ENCODE results near the gene OR4D6.
"Not testable (repeated sequence)": the region's sequence is repeated elsewhere in the genome, so short reads cannot be mapped to it uniquely, and the experiment has no call there.

The OR4D6 gene

GRCh38 chr11:59456661-59457060 is at the start of gene OR4D6:
TSS of gene OR4D6 (plus strand) at chr11:59456961. CDS start at chr11:59456961, 0 bp downstream.
- no peak for DNase-seq (ENCODE audit: low spot score)

GRCh38 chr11:59413646-59414045 is 43.1 kb upstream of the OR4D6 start:
- DNase-seq (ENCODE audit: low spot score), result no peak

- no peak for DNase-seq (ENCODE audit: low spot score)
Measured at GRCh38 chr11:59415111-59415510, 41.6 kb upstream of the OR4D6 start.

DNA sequence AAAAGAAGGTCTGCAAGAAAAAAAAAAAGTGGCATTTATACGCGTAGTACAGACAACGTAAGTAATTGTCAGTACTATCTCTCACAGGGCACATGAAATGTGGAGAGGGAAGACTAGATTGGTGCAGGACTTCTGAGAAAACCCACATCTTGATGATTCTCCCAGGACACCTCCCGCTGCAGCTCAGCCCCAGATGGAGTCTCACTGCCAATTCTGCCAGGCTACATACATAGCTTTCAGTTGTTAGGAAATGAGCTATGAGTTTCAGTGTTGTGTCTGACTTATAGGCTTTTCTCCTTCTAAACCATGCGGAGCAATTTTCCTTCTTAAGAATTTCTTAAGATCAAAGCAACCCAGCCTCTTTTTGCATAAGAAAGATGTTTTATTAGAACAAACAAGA is 40.1 kb upstream of the OR4D6 start:
- no peak for DNase-seq (ENCODE audit: low spot score)

DNA sequence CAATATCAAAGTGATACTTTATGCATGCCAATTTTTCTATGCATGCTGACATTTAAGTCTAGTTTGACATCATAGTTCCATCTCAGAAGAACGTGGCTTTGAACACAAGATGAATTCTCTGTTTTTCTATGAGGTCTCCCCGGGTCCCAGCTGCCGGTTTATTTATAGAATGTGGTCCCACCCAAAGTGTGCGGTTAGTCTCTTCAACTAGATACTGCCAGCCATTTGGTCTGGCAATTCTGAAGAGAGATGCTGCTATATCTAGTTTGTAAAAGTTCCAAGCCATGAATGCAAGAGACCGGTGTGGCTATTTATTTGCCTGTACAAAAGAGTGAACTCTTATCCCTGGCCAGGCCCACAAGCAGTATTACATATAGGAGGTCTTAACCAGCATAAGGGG is 39.7 kb upstream of the OR4D6 start:
- DNase-seq (ENCODE audit: low spot score), result no peak

- no peak for DNase-seq (ENCODE audit: low spot score)
Measured at GRCh38 chr11:59418156-59418555, 38.6 kb upstream of the OR4D6 start.

DNA sequence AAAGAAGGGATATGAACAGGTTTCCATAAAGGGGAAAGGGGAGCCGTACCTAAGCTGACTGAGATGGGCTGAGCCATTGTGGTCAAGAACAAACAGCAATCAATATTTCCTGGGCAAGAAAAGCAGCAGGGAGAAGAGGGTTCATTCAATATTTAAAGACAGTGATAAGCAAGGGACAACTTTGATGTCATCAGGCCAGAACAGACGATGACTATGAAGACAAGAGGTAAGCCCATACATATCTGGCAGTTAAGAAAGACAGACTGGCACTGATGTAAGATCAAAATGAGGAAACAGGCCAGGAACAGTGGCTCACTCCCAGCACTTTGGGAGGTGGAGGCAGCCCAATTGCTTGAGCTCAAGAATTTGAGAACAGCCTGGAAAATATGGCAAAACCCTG is 32.9 kb upstream of the OR4D6 start:
- no peak for DNase-seq (ENCODE audit: low spot score)

DNA sequence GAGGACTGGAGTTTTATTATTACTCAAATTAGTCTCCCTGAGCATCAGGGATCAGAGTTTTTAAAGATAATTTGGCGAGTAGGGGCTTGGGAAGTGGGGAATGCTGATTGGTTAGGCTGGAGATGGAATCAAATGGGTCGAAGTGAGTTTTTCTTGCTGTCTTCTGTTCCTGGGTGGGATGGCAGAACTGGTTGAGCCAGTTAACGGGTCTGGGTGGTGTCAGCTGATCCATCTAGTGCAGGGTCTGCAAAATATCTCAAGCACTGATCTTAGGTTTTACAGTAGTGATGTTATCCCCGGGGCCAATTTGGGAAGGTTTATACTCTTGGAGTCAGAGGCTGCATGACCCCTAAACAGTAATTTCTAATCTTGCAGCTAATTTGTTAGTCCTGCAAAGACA is 31.6 kb upstream of the OR4D6 start:
- no peak for DNase-seq (ENCODE audit: low spot score)

- no peak for DNase-seq (ENCODE audit: low spot score)
Measured at GRCh38 chr11:59426361-59427067, 30.2 kb upstream of the OR4D6 start, which contains the start of gene OR5A2. TSS of gene OR5A2 (minus strand) at chr11:59426413. CDS start at chr11:59422953, 3,460 bp downstream.

DNA sequence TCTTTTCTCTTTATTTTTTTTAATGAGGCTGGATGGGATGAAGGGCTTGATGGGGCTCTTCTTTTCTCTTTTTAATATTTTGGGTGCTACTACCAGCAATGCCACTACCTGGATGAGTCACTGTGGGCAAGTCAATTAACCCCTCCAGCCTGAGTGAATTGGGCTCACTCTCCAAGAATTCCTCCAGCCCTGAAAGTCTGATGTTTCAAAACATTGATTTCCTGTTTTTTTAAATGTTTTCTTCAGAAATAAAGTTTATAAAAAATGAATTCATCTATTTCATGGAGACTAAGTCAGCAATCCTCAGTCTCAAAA is 29.7 kb upstream of the OR4D6 start:
- no peak for DNase-seq (ENCODE audit: low spot score)

DNA sequence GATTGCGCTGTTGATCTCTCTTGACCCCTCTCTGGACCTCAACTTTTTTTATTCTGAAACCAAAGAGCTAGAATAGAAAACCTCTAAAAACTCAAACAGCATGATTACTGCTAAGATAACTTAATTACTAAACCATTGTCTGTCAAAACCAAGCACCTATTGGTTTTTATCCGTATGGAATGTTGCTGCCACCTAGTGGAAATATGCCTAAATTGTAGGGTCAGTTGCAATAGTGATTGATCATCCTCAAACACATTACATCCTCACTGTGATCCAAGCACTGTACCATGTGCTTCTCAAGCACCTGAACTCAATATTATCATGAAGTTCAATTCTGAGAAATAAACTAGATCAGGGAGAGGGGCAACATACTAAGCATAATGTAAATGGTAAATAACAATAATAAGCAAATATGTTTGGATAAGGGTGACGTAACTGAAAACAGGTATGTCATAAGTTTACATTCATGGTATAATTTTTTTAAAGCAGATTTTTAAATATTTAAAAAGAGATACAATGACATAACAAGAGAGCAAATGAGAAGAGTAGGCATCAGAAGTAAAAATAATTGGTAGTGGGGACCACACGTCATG is 26.7 kb upstream of the OR4D6 start:
- peak; percentile 54 for DNase-seq (ENCODE audit: low spot score)

DNA sequence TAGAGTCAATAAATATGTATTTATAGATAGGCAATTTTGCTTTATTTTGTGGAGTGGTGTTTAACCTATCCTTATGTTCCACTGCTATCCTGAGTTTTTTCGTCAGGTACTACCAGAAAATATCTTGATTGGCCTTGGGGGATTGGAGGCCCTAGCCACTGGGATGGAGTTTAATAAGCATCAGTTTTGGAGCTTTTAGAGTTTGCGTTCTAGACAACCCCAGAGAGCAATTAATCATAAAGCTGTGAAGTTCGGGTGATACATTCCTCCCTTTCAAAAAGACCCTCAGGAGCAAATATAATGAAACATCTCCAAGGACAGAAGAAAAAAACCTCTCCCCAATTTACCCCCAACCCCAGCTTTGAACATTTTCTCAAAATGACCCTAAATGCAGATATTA is 20.6 kb upstream of the OR4D6 start, which contains the start of gene OR5A1:
Gene OR5A1 (plus strand): TSS at position 301 of the 400 bp plus-strand sequence. CDS start 6,700 bp downstream, outside the sequence.
- no peak for DNase-seq (ENCODE audit: low spot score)

GRCh38 chr11:59437770-59438169 is 19.0 kb upstream of the OR4D6 start:
- no peak for DNase-seq (ENCODE audit: low spot score)

- not testable (repeated sequence) for DNase-seq (ENCODE audit: low spot score)
Measured at GRCh38 chr11:59445624-59446023, 11.1 kb upstream of the OR4D6 start.

DNA sequence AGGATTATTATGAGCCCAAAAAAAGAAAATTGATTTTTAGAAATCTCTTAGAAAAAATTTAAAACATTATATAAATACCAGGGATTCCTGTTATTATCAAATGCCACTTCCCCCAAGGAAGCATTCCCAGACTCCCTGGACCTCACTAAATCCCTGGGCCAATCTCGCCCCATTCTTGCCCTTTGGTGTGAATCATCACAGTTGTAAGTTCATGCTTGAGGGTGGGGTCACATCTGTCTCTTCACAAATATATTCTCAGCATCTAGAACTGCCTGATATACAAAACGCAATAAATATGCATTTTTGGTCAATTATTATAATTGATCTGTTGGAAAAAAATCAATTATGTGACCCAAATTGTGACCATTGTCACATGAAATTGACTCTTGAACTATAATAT is 8.3 kb upstream of the OR4D6 start:
- no peak for DNase-seq (ENCODE audit: low spot score)

DNA sequence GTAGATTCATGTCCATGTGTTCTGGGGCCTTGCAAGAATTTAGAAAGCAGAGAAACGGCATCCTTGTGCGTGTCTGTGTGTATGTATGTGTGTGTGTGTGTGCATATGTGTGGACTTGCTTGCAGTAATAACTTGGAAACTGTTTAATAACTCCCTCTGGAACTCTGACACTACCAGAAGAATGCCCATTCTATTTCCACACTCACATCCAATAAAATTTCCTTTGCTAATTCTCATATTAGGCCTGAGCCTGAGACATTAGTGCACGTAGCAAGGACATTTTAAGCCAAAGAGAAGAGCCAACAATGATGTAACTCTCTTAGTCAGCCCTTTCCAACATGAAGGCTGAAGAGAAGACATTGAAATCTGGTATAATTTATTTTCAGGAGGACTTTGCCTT is 3.2 kb downstream of the OR4D6 start:
- DNase-seq (ENCODE audit: low spot score), result no peak

GRCh38 chr11:59463190-59463641 is 6.5 kb downstream of the OR4D6 start:
- DNase-seq (ENCODE audit: low spot score), result no peak

- no peak for DNase-seq (ENCODE audit: low spot score)
Measured at GRCh38 chr11:59473015-59473414, 16.3 kb downstream of the OR4D6 start, which contains the start of gene OR4D10. TSS of gene OR4D10 (plus strand) at chr11:59473315. CDS start at chr11:59477430, 4,115 bp downstream.

- DNase-seq (ENCODE audit: low spot score), result no peak
Measured at GRCh38 chr11:59475176-59475575, 18.4 kb downstream of the OR4D6 start.

DNA sequence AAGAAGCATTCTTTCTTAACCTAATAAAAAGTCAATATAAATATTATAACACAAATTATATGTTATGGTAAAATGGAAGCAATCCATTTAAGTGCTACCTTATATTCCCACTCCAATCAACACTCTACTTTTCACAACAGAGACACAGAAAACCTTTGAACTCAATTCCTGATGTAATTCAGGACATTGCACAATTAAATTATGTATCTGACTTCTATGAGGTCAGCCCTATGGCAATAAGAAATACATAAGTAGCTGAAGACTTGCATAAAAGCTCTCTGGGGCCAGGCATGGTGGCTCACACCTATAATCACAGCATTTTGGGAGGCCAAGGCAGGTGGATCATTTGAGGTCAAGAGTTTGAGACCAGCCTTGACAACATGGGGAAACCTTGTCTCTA is 23.1 kb downstream of the OR4D6 start:
- no peak for DNase-seq (ENCODE audit: low spot score)

DNA sequence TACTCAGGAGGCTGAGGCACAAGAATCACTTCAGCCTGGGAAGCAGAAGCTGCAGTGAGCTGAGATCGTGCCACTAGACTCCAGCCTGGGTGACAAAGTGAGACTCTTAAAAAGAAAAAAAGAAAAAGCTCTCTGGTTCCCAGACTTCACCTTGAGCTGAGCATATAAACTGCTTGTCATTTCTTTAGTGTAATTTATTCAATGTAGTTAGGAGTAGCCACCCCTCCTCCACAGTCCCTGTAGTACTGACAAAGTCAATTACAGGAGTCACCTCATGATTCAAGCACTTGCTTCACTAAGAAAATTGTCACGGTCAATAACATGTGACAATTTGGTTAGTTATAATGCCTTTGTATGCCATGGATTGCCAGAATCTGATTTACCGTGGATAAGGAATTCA is 23.6 kb downstream of the OR4D6 start:
- no peak for DNase-seq (ENCODE audit: low spot score)

DNA sequence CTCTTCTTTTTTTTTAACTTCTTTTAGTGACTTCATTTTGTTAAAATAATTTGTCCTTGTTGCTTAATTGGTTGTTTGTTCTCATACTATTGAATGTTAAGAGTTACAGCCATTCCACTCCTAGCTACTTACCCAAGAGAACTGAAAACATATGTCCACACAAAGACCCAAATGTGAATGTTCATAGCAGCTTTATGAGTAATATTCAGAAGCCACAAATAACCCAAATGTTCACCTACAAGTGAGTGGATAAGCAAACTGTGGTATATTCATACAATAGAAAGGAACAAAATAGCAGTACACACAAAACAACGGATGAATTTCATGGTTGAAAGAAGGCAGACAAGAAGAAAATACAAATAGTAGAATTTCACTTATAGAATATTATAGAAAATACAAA is 45.2 kb downstream of the OR4D6 start:
- no peak for DNase-seq (ENCODE audit: low spot score)

DNA sequence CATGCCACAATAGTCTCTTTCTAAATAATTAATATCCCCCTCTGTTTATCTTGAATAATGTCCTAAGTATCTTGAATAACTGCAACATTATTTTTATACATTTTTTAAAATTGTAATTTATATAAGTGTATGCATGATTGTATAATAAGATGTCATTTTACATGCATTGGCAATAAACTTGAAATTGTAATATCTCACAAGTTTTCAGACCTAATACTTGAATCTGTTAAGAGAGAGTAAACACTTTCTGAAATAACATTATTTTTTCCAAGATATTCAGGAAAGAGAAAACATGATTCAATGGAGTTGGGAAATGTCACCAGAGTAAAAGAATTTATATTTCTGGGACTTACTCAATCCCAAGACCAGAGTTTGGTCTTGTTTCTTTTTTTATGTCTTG is 46.5 kb downstream of the OR4D6 start, which contains the start of gene OR4D11:
Gene OR4D11 (plus strand): TSS at position 301 of the 400 bp plus-strand sequence. CDS start 0 bp downstream, at position 301.
- DNase-seq (ENCODE audit: low spot score), result no peak

Data from germinal center (tissue), 1 donor.